ENCODE data around the gene HPS5. TPM values are rescaled to one million over a fixed set of nuclear protein-coding genes. Genes with fewer than 3 reads are reported as not detected.

HPS5 gene
- total RNA-seq, 4 donors from 2014 or later: 14.9 to 27.0 (median 22.6) TPM

DNA sequence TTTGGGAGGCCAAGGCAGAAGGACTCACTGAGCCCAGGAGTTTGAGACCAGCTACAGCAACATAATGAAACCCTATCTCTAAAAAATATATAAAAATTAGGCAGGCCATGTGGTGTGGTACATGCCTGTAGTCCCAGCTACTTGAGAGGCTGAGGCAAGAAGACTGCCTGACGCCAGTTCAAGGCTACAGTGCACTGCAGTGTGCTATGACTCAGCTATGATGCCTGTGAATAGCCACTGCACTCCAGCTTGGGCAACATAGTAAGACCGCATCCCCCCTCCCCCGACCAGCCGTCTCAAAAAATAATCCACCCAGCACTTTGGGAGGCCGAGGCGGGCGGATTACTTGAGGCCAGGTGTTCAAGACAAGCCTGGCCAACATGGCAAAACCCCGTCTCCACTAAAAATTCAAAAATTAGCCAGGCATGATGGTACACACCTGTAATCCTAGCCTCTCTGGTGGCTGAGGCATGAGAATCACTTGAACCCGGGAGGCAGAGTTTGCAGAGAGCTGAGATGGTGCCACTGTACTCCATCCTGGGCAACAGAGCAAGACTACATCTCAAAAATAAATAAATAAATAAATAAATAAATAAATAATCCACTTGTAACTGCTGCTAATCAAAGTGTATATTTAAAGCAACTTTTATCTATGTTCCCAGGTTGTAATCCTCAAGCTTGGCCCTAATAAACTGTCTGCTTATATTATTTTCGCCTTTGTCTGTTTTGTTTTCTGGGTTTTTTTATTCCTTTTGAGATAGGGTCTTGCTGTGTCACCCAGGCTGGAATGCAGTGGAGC, 7.8 kb downstream of the HPS5 start:
- no peak overlapping the region for H3K4me3 ChIP-seq
- H3K36me3 ChIP-seq: peaks cover 12% of the 10 kb centered on the region
- TF ChIP-seq POLR2AphosphoS5 (IDR thresholded peaks at IDR 0.05) (no peak), EP300 (IDR thresholded peaks at IDR 0.05) (no peak), POLR2A (IDR thresholded peaks at IDR 0.05) (no peak)
- TF ChIP-seq, protein P1, sequence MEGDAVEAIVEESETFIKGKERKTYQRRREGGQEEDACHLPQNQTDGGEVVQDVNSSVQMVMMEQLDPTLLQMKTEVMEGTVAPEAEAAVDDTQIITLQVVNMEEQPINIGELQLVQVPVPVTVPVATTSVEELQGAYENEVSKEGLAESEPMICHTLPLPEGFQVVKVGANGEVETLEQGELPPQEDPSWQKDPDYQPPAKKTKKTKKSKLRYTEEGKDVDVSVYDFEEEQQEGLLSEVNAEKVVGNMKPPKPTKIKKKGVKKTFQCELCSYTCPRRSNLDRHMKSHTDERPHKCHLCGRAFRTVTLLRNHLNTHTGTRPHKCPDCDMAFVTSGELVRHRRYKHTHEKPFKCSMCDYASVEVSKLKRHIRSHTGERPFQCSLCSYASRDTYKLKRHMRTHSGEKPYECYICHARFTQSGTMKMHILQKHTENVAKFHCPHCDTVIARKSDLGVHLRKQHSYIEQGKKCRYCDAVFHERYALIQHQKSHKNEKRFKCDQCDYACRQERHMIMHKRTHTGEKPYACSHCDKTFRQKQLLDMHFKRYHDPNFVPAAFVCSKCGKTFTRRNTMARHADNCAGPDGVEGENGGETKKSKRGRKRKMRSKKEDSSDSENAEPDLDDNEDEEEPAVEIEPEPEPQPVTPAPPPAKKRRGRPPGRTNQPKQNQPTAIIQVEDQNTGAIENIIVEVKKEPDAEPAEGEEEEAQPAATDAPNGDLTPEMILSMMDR (IDR thresholded peaks at IDR 0.05): no peak
- 74% methylated on average over 10 of the region's 10 CpGs for WGBS
- no peaks in the 10 kb centered on the region for H3K27me3 ChIP-seq
- H3K27ac ChIP-seq: peak overlapping the region; percentile 85
- H3K9me3 ChIP-seq: no peaks in the 10 kb centered on the region
- peaks cover 43% of the 10 kb centered on the region for H3K4me1 ChIP-seq
- DNase-seq (ENCODE audit: low spot score in 2 of 2): no peak

DNA sequence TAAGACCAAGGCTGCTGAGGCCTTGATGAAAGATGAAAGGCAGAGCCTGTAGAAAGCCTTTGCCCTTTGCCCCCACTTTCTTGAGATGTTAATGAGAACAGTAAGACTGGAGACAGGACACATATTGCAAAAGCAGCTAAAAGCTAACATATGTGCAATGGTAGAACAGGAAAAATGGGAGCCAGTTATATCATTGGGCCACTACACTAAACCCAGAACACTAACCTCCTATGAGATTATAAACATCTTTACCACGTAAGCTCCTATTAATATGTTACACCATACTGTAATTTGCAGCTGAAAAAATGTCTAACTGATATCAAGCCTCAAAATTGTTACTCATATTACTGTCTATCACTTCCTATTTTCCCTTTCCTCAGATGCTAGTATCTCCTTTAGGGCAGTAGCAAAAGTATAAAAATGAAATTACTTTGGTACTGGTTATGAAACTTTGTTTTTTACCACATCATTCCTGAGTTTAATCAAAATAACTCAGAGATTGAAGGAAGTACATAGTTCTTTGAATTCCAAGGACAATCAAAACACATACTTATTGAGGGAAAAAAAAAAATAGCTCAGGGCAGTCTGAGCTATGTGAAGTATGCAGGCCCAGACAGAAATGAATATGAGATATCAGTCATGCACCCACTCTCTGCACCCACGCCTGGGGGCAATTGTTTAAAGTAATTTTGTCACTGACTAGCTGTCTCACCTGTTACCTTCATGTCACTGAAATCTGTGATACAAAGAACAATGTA, 9.1 kb downstream of the HPS5 start:
- Histone ChIP-seq H3K27me3 (no peaks in the 10 kb centered on the region), H3K4me1 (peaks cover 48% of the 10 kb centered on the region), H3K9me3 (no peaks in the 10 kb centered on the region), H3K36me3 (peaks cover 22% of the 10 kb centered on the region), H3K27ac (peak overlapping the region; percentile 85), H3K4me3 (no peak overlapping the region)
- 35% methylated on average over 2 of the region's 2 CpGs for WGBS
- no peak for TF ChIP-seq EP300 (IDR thresholded peaks at IDR 0.05)
- TF ChIP-seq POLR2AphosphoS5 (IDR thresholded peaks at IDR 0.05): no peak
- TF ChIP-seq POLR2A (IDR thresholded peaks at IDR 0.05): no peak
- TF ChIP-seq, protein P1 (IDR thresholded peaks at IDR 0.05): no peak
- no peak for DNase-seq (ENCODE audit: low spot score in 2 of 2)

DNA sequence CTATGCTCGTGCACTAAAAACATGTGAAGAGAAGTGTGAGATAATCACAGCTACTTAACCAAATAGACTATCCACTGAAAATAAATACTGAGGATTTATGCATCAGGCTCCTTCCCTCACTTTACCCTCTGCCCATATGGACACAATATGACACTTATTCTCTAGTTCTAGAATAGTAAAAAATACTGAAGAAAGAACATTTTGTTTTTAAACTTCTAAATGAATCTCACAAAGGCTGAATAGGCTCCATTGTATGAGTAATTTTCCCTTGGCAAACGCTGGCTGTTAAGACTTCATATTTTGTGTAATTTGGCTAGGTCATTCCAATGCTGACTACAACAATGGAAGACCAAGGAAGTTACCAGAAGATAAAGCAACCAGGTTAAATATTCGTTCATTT, 9.9 kb downstream of the HPS5 start:
- peak overlapping the region; percentile 85 for H3K27ac ChIP-seq
- H3K36me3 ChIP-seq: peaks cover 22% of the 10 kb centered on the region
- WGBS: 35% methylated on average over 3 of the region's 3 CpGs
- no peaks in the 10 kb centered on the region for H3K27me3 ChIP-seq
- H3K4me3 ChIP-seq: peak overlapping the region; percentile 0
- no peak for DNase-seq (ENCODE audit: low spot score in 2 of 2)
- peaks cover 52% of the 10 kb centered on the region for H3K4me1 ChIP-seq
- H3K9me3 ChIP-seq: no peaks in the 10 kb centered on the region
- TF ChIP-seq, protein P1 (IDR thresholded peaks at IDR 0.05): no peak
- TF ChIP-seq EP300 (IDR thresholded peaks at IDR 0.05): no peak

DNA sequence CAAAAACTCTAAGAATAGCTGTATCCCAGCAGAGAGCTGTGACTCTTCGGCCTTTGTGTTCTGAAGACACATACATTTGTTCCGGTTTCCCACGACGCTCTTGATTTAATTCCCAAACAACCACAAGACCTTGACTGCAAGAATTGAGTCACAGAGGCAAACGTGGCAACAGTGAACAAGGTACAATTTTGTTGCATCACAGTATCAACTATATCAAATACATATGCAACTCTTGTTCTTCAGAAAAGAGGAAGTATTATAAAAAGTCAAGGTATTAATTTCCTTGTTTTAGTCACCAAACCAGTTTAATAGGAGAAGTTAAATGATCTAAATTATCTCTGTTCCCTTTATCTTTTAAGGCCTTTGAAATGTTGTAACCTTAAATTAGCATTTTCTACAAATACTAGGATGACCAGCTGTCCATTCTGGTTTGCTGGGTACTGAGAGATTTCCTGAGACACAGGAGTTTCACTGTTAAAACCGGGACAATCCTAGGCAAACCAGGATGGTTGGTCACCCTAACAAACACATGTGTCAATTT, 11.1 kb downstream of the HPS5 start:
- no peak overlapping the region for H3K4me3 ChIP-seq
- H3K27me3 ChIP-seq: no peaks in the 10 kb centered on the region
- H3K36me3 ChIP-seq: peaks cover 22% of the 10 kb centered on the region
- H3K27ac ChIP-seq: peak overlapping the region; percentile 85
- 66% methylated on average over 6 of the region's 6 CpGs for WGBS
- H3K9me3 ChIP-seq: no peaks in the 10 kb centered on the region
- TF ChIP-seq POLR2A (IDR thresholded peaks at IDR 0.05) (no peak), POLR2AphosphoS5 (IDR thresholded peaks at IDR 0.05) (no peak), EP300 (IDR thresholded peaks at IDR 0.05) (no peak)
- TF ChIP-seq, protein P1 (IDR thresholded peaks at IDR 0.05): no peak
- peaks cover 56% of the 10 kb centered on the region for H3K4me1 ChIP-seq
- no peak for DNase-seq (ENCODE audit: low spot score in 2 of 2)

DNA sequence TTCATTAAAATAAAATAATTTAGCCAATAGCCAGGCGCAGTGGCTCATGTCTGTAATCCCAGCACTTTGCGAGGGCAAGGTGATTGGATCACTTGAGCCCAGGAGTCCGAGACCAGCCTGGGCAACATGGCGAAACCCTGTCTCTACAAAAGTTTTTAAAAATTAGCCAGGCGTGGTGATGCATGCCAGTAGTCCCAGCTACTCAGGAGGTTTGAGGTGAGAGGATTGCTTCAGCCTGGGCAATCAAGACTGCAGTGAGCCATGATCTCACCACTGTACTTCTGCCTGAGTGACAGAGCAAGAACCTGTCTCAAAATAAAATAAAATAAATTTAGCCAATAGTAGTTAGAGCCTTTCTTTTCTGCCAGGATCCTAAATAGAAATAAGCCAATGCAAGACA, 12.2 kb downstream of the HPS5 start:
- Histone ChIP-seq H3K9me3 (no peaks in the 10 kb centered on the region), H3K36me3 (peaks cover 29% of the 10 kb centered on the region), H3K27me3 (no peaks in the 10 kb centered on the region), H3K4me3 (no peak overlapping the region), H3K27ac (peak overlapping the region; percentile 85), H3K4me1 (peaks cover 57% of the 10 kb centered on the region)
- TF ChIP-seq POLR2AphosphoS5 (IDR thresholded peaks at IDR 0.05): no peak
- DNase-seq (ENCODE audit: low spot score in 2 of 2): no peak
- WGBS: 93% methylated on average over 5 of the region's 5 CpGs
